HG03442 (cell line): ENCODE measurements around the gene PLEKHA7.
"Not testable (repeated sequence)": the region's sequence is repeated elsewhere in the genome, so short reads cannot be mapped to it uniquely, and the experiment has no call there.

ENCODE experiments used
- ATAC-seq: cut with Tn5 transposase; IDR thresholded peaks from one replicate; pipeline ENCODE4 v1.9.1; 2021; ENCODE audit warnings: mild to moderate bottlenecking, moderate library complexity; ENCODE audit not compliant: unreplicated experiment

PLEKHA7 gene

GRCh38 chr11:16918543-16919182 is 95.6 kb downstream of the PLEKHA7 start:
- ATAC-seq, result not testable (repeated sequence)

GRCh38 chr11:16917941-16918340 is 96.3 kb downstream of the PLEKHA7 start:
- ATAC-seq, result no peak

GRCh38 chr11:16912692-16913111 is 101.5 kb downstream of the PLEKHA7 start:
- no peak for ATAC-seq

GRCh38 chr11:16911658-16912057 is 102.6 kb downstream of the PLEKHA7 start:
- no peak for ATAC-seq

GRCh38 chr11:16911186-16911585 is 103.0 kb downstream of the PLEKHA7 start:
- ATAC-seq, result no peak

GRCh38 chr11:16909359-16910035 is 104.7 kb downstream of the PLEKHA7 start:
- peak; percentile 72 for ATAC-seq

GRCh38 chr11:16905375-16905774 is 108.8 kb downstream of the PLEKHA7 start:
- no peak for ATAC-seq

GRCh38 chr11:16904761-16905160 is 109.5 kb downstream of the PLEKHA7 start:
- ATAC-seq, result not testable (repeated sequence)

GRCh38 chr11:16902781-16903378 is 111.3 kb downstream of the PLEKHA7 start:
- ATAC-seq, result peak; percentile 72

- ATAC-seq, result peak; percentile 84
Measured at GRCh38 chr11:16902182-16902581, 112.0 kb downstream of the PLEKHA7 start.

- no peak for ATAC-seq
Measured at GRCh38 chr11:16900491-16900890, 113.7 kb downstream of the PLEKHA7 start.

- ATAC-seq, result no peak
Measured at GRCh38 chr11:16899708-16900303, 114.4 kb downstream of the PLEKHA7 start.

- no peak for ATAC-seq
Measured at GRCh38 chr11:16898274-16898985, 115.8 kb downstream of the PLEKHA7 start.

GRCh38 chr11:16897470-16898061 is 116.6 kb downstream of the PLEKHA7 start:
- no peak for ATAC-seq

GRCh38 chr11:16896729-16897469 is 117.3 kb downstream of the PLEKHA7 start:
- no peak for ATAC-seq

- ATAC-seq, result no peak
Measured at GRCh38 chr11:16895306-16895705, 118.9 kb downstream of the PLEKHA7 start.

- ATAC-seq, result no peak
Measured at GRCh38 chr11:16893456-16894066, 120.7 kb downstream of the PLEKHA7 start.

- no peak for ATAC-seq
Measured at GRCh38 chr11:16891964-16892363, 122.2 kb downstream of the PLEKHA7 start.

GRCh38 chr11:16891165-16891564 is 123.0 kb downstream of the PLEKHA7 start:
- ATAC-seq, result no peak

GRCh38 chr11:16890442-16890841 is 123.8 kb downstream of the PLEKHA7 start:
- ATAC-seq, result no peak
